ENCODE measurements around the gene CORO2A.

DNA sequence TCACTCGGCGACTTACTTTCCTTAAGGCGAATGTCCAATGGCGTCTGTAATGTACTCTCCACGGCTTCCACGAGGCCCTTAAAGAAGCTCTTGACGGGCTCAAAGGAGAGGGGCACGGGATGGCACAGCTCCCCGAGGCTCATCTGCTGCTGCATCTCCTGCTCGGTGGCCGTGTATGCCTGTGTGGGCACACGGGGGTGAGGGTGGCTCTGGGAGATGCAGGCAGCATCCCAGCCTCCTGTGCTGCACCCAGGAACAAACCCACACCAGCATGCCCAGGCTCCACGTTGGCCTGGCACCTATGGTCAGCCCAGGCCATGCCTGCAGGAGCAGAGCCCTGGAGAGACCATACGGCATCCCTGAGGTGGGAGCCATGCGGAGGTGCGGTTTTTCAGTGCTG lies 97.6 kb downstream of the CORO2A start:
- no peak for TF ChIP-seq POLR2A (IDR thresholded peaks at IDR 0.05)
- TF ChIP-seq, protein P1, sequence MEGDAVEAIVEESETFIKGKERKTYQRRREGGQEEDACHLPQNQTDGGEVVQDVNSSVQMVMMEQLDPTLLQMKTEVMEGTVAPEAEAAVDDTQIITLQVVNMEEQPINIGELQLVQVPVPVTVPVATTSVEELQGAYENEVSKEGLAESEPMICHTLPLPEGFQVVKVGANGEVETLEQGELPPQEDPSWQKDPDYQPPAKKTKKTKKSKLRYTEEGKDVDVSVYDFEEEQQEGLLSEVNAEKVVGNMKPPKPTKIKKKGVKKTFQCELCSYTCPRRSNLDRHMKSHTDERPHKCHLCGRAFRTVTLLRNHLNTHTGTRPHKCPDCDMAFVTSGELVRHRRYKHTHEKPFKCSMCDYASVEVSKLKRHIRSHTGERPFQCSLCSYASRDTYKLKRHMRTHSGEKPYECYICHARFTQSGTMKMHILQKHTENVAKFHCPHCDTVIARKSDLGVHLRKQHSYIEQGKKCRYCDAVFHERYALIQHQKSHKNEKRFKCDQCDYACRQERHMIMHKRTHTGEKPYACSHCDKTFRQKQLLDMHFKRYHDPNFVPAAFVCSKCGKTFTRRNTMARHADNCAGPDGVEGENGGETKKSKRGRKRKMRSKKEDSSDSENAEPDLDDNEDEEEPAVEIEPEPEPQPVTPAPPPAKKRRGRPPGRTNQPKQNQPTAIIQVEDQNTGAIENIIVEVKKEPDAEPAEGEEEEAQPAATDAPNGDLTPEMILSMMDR (IDR thresholded peaks at IDR 0.05) = no peak

All from heart left ventricle (tissue), 13 donors.